ENCODE data around the gene CELSR1. TPM values are rescaled to one million over a fixed set of nuclear protein-coding genes. Genes with fewer than 3 reads are reported as not detected.

Gene CELSR1
- total and polyA plus RNA-seq, 2 of the 13 experiments (the other 11 are each of a cell fraction or from before 2014, with no cell fraction given) = 0.78 to 1.8 TPM

DNA sequence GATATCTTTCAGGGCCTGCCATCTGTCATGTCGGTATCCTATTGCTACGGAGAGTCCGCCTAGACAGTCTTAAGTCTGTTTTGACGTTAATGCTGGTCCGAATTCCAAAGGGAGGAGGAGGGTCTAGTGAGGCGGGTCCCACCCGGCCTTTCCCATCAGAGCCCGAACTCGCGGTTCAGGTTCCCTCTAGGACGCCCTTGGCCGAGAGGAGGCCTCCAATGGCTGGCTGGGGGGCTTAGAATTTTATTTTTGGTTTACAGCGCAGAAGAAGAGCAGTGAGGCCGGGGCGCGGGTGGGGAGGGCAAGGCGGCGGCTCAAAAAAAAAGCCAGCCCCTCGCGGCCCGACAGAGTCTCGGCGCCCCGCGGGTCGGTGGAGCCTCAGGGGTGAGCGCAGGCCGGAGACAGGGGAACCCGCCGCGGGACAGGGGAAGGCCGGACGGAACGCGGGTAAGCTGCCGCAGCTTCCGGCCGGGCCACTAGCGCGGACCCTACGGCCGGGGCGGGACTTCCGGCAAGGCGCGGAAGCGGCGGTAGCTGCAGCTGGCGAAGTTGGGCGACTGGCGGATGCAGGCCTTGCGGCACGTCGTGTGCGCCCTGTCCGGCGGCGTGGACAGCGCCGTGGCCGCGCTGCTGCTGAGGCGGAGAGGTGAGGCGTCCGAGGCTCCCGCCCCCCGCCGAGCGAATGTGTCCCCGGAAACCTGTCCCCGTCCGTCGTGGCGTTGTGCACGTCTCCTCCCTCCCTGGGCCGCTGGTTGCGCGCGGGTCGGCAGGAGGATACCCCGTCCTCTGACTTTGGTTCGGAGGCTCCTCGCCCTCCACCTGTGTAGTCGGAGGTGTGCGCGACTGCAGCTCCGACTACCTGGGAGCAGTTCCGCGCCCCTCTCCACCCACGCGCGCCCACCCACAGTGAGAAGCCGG is 202.0 kb downstream of the CELSR1 start, which contains the start of gene TRMU (continued):
- TF ChIP-seq, protein P1, sequence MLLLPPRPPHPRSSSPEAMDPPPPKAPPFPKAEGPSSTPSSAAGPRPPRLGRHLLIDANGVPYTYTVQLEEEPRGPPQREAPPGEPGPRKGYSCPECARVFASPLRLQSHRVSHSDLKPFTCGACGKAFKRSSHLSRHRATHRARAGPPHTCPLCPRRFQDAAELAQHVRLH (CRISPR knock-in tag; IDR thresholded peaks at IDR 0.05; ENCODE audit: borderline replicate concordance, low read depth) = peak; percentile 92; the same call in 1 of the 2 replicates
- TF ChIP-seq, protein P2, sequence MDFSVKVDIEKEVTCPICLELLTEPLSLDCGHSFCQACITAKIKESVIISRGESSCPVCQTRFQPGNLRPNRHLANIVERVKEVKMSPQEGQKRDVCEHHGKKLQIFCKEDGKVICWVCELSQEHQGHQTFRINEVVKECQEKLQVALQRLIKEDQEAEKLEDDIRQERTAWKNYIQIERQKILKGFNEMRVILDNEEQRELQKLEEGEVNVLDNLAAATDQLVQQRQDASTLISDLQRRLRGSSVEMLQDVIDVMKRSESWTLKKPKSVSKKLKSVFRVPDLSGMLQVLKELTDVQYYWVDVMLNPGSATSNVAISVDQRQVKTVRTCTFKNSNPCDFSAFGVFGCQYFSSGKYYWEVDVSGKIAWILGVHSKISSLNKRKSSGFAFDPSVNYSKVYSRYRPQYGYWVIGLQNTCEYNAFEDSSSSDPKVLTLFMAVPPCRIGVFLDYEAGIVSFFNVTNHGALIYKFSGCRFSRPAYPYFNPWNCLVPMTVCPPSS (IDR thresholded peaks at IDR 0.05) = no peak
- TF ChIP-seq BHLHE40 (IDR thresholded peaks at IDR 0.05; ENCODE audit: low read length) (peak; percentile 26; the same call in 1 of the 2 replicates), MAFK (conservative IDR thresholded peaks at IDR 0.05 in 1 of 2, IDR thresholded peaks at IDR 0.05 in 1 of 2; ENCODE audit: low read length in 2 of 2) (no peak), SMC3 (IDR thresholded peaks at IDR 0.05; ENCODE audit: low read length) (no peak), SRF (IDR thresholded peaks at IDR 0.05; ENCODE audit: low read depth, low read length) (0 out of 2 replicates have a peak, but pooled peaks have one; percentile 40), ASH2L (IDR thresholded peaks at IDR 0.05; ENCODE audit: insufficient read length, low read depth, low read length) (peak; percentile 95), PBX2 (CRISPR knock-in tag; IDR thresholded peaks at IDR 0.05) (no peak), JARID2 (CRISPR knock-in tag; IDR thresholded peaks at IDR 0.05; ENCODE audit: insufficient replicate concordance) (peak; percentile 29), ZBED4 (CRISPR knock-in tag; IDR thresholded peaks at IDR 0.05; ENCODE audit: borderline replicate concordance) (peak; percentile 89), MEIS2 (CRISPR knock-in tag; IDR thresholded peaks at IDR 0.05) (peak; percentile 87), ZNF619 (CRISPR knock-in tag; IDR thresholded peaks at IDR 0.05) (peak; percentile 37; the same call in 1 of the 2 replicates), ZNF317 (CRISPR knock-in tag; IDR thresholded peaks at IDR 0.05) (0 out of 2 replicates have a peak, but pooled peaks have one; percentile 27), ZSCAN21 (CRISPR knock-in tag; IDR thresholded peaks at IDR 0.05; ENCODE audit: borderline replicate concordance) (peak; percentile 82; the same call in 1 of the 2 replicates), SNAI1 (CRISPR knock-in tag; IDR thresholded peaks at IDR 0.05; ENCODE audit: borderline replicate concordance) (peak; percentile 84; the same call in 1 of the 2 replicates)
- TF ChIP-seq, protein P3, sequence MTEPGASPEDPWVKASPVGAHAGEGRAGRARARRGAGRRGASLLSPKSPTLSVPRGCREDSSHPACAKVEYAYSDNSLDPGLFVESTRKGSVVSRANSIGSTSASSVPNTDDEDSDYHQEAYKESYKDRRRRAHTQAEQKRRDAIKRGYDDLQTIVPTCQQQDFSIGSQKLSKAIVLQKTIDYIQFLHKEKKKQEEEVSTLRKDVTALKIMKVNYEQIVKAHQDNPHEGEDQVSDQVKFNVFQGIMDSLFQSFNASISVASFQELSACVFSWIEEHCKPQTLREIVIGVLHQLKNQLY (CRISPR knock-in tag; IDR thresholded peaks at IDR 0.05) = no peak
- TF ChIP-seq, protein P4, sequence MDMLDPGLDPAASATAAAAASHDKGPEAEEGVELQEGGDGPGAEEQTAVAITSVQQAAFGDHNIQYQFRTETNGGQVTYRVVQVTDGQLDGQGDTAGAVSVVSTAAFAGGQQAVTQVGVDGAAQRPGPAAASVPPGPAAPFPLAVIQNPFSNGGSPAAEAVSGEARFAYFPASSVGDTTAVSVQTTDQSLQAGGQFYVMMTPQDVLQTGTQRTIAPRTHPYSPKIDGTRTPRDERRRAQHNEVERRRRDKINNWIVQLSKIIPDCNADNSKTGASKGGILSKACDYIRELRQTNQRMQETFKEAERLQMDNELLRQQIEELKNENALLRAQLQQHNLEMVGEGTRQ (IDR thresholded peaks at IDR 0.05; ENCODE audit: low read depth, low read length) = no peak
- TF ChIP-seq, protein P4 (CRISPR knock-in tag; IDR thresholded peaks at IDR 0.05; ENCODE audit: borderline replicate concordance) = no peak; the same call in 1 of the 2 replicates
